CD4-positive, alpha-beta T cell treated with Interleukin-2 at 100 ng/mL for 4 hours (primary cell): Measurements from ENCODE around the gene AARS2.
"Not testable (repeated sequence)": the region's sequence is repeated elsewhere in the genome, so short reads cannot be mapped to it uniquely, and the experiment has no call there.

Experiments
- DNase-seq: peaks from one replicate; pipeline ENCODE4 v3.0.0-alpha.2; 2020; ENCODE audit warnings: low spot score

The AARS2 gene

GRCh38 chr6:44329858-44330257, 16.7 kb upstream of the AARS2 start:
- no peak for DNase-seq

- not testable (repeated sequence) for DNase-seq
These were observed 15.1 kb upstream of the AARS2 start for GRCh38 chr6:44328203-44328602.

GRCh38 chr6:44327760-44328159, 14.6 kb upstream of the AARS2 start:
- DNase-seq: no peak

- DNase-seq: no peak
These were observed 13.9 kb upstream of the AARS2 start for GRCh38 chr6:44327096-44327495.

GRCh38 chr6:44321210-44321609, 8.1 kb upstream of the AARS2 start:
- DNase-seq: no peak

- DNase-seq: not testable (repeated sequence)
These were observed 4.0 kb upstream of the AARS2 start for GRCh38 chr6:44317136-44317631.

- no peak for DNase-seq
These were observed 3.3 kb upstream of the AARS2 start for GRCh38 chr6:44316481-44316880.

GRCh38 chr6:44315951-44316350, 2.8 kb upstream of the AARS2 start:
- DNase-seq: no peak

GRCh38 chr6:44315516-44315915, 2.4 kb upstream of the AARS2 start:
- DNase-seq: no peak

- not testable (repeated sequence) for DNase-seq
These were observed 1.5 kb upstream of the AARS2 start for GRCh38 chr6:44314657-44315056.

- DNase-seq: no peak
These were observed 1.4 kb downstream of the AARS2 start for GRCh38 chr6:44311767-44312166.

- DNase-seq: no peak
These were observed 1.8 kb downstream of the AARS2 start for GRCh38 chr6:44311304-44311703.

- DNase-seq: no peak
These were observed 2.9 kb downstream of the AARS2 start for GRCh38 chr6:44310241-44310640.

- no peak for DNase-seq
These were observed 3.5 kb downstream of the AARS2 start for GRCh38 chr6:44309631-44310030.

- DNase-seq: no peak
These were observed 4.1 kb downstream of the AARS2 start for GRCh38 chr6:44309092-44309491.

- DNase-seq: no peak
These were observed 5.9 kb downstream of the AARS2 start for GRCh38 chr6:44307217-44307616.

GRCh38 chr6:44306710-44307109, 6.4 kb downstream of the AARS2 start:
- no peak for DNase-seq

GRCh38 chr6:44305200-44305725, 7.9 kb downstream of the AARS2 start:
- no peak for DNase-seq

GRCh38 chr6:44304282-44305199, 8.6 kb downstream of the AARS2 start:
- DNase-seq: peak; percentile 44

- DNase-seq: no peak
These were observed 9.3 kb downstream of the AARS2 start for GRCh38 chr6:44303842-44304241.

GRCh38 chr6:44302856-44303255, 10.3 kb downstream of the AARS2 start:
- DNase-seq: no peak

GRCh38 chr6:44301782-44302564, 11.2 kb downstream of the AARS2 start:
- no peak for DNase-seq

- DNase-seq: no peak
These were observed 12.0 kb downstream of the AARS2 start for GRCh38 chr6:44301106-44301505.
